ENCODE results near the gene TMEM131.
"Not testable (repeated sequence)": the region's sequence is repeated elsewhere in the genome, so short reads cannot be mapped to it uniquely, and the experiment has no call there.

TMEM131 gene

DNA sequence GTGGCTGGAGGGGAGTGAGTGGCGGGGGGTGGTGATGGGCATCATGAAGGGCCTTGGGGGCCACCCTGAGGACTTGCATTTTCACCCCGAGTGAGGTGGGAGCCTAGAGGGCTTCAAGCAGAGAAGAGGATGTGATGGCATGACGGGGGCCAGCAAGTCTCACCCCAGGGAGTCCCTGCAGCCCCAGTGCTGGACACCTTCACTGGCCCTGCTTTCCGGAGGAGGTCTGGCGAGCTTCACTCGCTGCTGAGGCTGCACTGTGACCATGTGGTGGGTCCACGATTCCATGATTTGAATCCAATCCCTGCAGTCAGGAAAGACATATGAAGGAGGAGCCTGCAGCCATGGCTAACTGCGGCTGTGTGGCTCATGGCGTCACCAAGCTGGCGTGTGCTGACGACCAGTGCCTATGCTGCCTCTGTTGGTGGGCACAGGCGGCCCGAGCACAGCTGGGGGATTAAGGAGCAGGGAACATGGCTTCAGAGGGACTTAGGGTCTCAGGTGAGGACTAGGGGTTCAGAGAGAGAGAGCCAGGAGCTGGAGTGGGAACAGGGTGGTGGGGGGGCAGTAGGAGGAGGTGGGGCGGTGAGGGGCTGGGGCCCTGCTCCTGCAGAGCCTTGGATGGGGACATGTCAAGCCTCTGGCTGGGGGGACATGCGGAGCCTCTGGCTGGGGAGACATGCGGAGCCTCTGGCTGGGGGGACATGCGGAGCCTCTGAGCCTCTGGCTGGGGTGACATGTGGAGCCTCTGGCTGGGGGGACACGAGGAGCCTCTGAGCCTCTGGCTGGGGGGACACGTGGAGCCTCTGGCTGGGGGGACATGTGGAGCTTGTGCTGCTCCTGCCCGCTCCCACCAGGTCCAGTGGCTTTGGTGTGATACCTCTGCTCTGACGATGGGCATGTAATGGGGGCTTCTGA is 278.8 kb downstream of the TMEM131 start:
- no peak for DNase-seq

GRCh38 chr2:97715951-97716694 is 279.6 kb downstream of the TMEM131 start:
- no peak for DNase-seq

- DNase-seq: no peak
These were observed 280.6 kb downstream of the TMEM131 start for GRCh38 chr2:97714950-97715652.

- DNase-seq: no peak
These were observed 281.4 kb downstream of the TMEM131 start for GRCh38 chr2:97714084-97714949.

GRCh38 chr2:97713296-97714083 is 282.3 kb downstream of the TMEM131 start, which contains the start of gene ZAP70:
Gene ZAP70 (plus strand): TSS chr2:97713576. CDS start chr2:97724037, 10,461 bp downstream.
- DNase-seq: no peak

DNA sequence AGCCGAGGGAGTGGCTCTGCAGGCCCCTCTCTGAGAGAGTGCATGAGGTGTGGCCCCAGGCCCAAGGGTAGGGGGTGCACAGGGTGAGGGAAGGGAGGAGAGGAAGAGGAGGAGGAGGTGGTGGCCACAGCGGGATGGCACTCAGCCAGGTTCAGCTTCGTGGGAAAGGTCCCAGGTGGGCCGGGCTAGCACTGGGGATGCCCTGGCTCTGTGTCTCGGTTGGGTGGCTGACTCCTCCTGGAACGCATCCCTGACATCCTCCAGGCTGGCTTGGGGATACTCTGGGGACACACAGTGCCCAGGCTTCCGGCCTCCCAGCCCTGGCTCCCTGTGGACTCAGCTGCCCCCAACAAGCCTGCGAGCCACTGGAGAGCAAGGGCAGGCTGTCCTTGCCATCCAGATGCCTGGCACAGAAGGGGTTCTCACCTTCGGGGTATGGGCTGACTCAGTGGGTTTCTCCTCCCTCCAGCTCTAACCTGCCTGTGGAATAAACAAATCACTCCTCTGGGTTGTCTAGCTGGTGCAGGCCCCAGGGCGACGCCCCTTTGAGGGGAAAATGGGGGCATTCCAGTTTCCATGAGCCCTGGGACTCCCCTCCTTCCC is 283.0 kb downstream of the TMEM131 start:
- DNase-seq: no peak

DNA sequence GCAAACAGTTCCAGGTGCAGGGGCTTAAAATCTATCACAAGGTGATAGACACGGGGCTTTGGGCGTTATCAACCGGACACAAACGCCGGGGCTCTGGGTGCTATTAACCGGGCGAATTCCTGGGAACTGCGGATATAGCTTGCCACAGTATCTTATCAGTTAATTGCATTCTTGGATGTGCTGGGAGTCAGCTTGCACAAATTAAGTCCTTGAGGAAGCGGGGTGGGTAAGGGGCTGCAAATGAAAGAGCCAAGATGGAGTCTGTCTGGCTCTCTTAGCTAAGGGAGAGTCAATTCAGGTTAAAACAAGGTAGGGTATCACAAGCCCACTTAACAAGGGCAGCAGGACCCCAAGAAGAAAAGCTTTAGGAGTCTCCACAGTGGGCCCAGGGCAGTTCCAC is 283.6 kb downstream of the TMEM131 start:
- not testable (repeated sequence) for DNase-seq

DNA sequence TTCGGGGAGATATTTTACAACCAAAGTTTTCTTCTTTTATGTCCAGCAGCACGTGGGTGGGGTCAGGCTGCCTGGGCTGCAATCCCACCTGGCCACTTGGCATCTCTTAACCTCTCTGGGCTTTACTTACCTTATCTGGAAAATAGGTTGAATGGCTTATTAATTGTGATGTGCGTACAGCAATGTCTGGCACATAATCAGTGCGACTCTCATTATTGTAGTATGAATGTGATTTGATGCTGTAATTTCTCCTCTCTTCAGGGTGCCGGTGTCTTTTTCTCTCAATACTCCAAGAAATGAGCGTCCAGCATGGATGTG is 284.4 kb downstream of the TMEM131 start:
- DNase-seq: no peak

DNA sequence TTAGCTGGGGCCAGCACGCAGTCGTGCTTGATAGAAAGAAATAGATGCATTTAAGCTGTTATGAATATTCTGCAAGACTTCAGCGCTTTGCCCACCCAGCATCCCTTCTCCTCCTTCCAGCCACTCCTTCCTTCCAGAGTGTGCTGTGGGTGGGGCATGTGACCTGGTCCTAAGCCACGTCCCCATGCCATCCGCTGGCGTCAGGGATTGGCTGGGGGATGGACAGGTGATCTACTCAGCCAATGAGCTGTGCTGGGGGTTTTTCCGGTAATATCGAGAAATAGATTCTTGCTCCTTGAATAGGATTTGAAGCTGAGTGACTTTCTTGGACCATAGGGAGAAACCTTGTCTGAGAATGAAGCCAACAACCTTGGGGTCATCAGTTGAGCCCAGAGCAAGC is 287.1 kb downstream of the TMEM131 start:
- no peak for DNase-seq

DNA sequence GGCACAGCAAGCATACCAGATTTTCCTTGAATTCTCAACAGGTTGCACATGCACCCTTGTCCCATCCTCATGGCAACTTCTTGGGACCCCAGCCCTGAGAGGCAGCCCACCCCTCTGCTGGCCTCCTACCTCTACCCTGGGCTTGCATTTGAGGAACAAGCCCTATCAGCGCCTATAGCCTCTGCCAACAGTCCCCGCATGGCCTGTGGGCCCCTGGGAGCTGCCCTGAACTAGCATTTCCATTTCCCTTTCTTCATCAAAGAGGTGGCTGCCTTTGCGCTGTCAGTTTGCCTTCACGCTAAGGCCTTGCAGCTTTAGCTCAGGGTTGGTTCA is 287.7 kb downstream of the TMEM131 start:
- DNase-seq: no peak

DNA sequence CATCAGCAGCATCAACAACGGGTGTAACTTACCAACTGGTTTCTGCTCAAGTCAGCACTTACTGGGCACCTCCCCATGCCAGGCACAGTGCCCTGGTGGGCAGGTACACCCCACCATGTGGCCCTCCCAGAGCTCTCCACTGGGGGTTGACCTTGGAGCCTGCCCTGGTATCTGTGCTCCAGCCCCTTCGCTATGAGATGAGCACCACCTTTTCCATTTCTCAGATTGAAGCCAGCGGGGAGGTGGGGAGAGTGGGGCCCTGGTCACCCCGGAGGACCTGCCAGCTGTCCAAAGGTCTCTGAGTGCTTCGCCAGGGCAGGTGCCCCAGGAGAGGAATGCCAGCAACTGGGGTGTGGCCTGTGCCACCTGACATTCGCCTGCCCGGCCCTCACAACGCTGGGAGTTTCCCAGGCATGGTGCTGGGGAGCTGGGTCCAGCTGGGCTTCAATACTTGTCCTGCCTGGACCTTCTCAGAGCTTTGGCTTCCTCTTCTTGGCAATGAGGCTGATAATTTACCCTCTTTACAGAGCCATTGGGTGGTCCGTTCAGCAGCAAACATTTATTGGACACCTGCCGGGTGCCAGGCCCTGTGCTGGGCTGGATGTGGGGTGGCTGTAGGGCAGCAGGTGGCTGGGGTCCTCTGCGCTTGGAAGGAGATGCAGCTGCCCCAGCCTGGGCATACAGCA is 288.2 kb downstream of the TMEM131 start:
- no peak for DNase-seq

DNA sequence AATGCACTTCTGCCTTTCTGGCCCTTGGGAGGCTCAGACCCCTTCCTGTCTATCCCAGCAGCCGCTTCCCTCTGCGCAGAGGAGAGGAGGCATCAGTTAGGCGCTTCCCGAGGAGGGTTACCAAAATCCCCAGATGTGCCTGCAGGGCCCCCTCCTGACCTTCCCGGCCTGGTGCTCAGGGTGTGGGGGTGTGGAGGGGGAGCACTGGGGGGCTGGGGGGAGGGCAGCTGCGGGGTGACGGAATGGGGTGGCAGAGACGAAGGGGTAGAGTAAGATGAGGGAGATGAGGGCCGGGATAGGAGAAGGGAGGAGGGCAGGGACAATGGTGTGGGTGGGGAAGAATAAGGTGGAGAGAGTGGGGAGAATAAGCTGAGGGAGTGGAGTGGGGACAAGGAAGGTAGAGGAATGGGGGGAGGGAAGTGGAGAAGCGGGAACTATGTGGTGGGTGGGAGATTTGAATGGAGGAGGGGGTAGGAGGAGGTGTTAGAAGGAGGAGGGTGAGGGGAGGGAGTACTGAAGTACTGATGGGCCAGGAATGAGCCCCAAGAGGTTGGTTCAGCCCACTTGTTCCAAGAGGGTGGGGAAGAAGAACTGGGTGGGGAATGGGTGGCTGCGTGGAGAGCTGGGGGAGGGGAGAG is 288.9 kb downstream of the TMEM131 start:
- DNase-seq: no peak
